SH-SY5Y (cell line): ENCODE measurements around the gene JAK3.

Source experiments
- GATA2 ChIP-seq: IDR thresholded peaks from 2 replicates; pipeline ENCODE4 v1.6.1; 2011; ENCODE audit warnings: mild to moderate bottlenecking, low read depth, low read length
- GATA3 ChIP-seq: IDR thresholded peaks from 2 replicates; pipeline ENCODE4 v1.6.1; 2011; ENCODE audit warnings: low read depth, mild to moderate bottlenecking, low read length, moderate library complexity

GRCh38 chr19:17805427-17805826 lies 42.4 kb downstream of the JAK3 start:
- TF ChIP-seq GATA3 (no peak), GATA2 (no peak)
